Measurements from ENCODE around the gene SELENOV. TPM values are rescaled to one million over a fixed set of nuclear protein-coding genes. Genes with fewer than 3 reads are reported as not detected.

SELENOV gene
- total RNA-seq, 1 donor from 2014 or later: not detected

- intact Hi-C loops (cut with micrococcal nuclease): no loop called here
- peaks cover 4% of the 10 kb centered on the region for H3K36me3 ChIP-seq
- no peak for TF ChIP-seq CTCF (IDR thresholded peaks at IDR 0.05; ENCODE audit: borderline replicate concordance)
- H3K27ac ChIP-seq (replicated peaks): no peak overlapping the region
- H3K4me1 ChIP-seq: no peaks in the 10 kb centered on the region
- DNase-seq: no peak
- no peaks in the 10 kb centered on the region for H3K27me3 ChIP-seq (ENCODE audit: low read depth)
- no peaks in the 10 kb centered on the region for H3K9me3 ChIP-seq (replicated peaks)
- no peak overlapping the region for H3K4me3 ChIP-seq
These were observed 10.3 kb downstream of the SELENOV start for GRCh38 chr19:39525205-39525604.

GRCh38 chr19:39531834-39532232, 16.9 kb downstream of the SELENOV start:
- intact Hi-C loops (cut with micrococcal nuclease): no loop called here

GRCh38 chr19:39532233-39533002, 17.5 kb downstream of the SELENOV start, which contains the start of gene EID2B:
TSS of gene EID2B (minus strand) at chr19:39532852. CDS start at chr19:39532802, 50 bp downstream.
- DNase-seq: peak; percentile 94
- TF ChIP-seq CTCF (IDR thresholded peaks at IDR 0.05; ENCODE audit: borderline replicate concordance): peak; percentile 98
- intact Hi-C loops (cut with micrococcal nuclease): no loop called here
- peaks cover 4% of the 10 kb centered on the region for H3K36me3 ChIP-seq
- H3K9me3 ChIP-seq (replicated peaks): no peaks in the 10 kb centered on the region
- H3K4me1 ChIP-seq: peaks cover 31% of the 10 kb centered on the region
- peak within 1 kb of the TSS; percentile 89 for H3K27ac ChIP-seq (replicated peaks)
- no peaks in the 10 kb centered on the region for H3K27me3 ChIP-seq (ENCODE audit: low read depth)
- peak within 1 kb of the TSS; percentile 97 for H3K4me3 ChIP-seq

More at GRCh38 chr19:39531834-39532232, 16.9 kb downstream of the SELENOV start:
- Histone ChIP-seq H3K9me3 (replicated peaks) (no peaks in the 10 kb centered on the region), H3K4me3 (peak overlapping the region; percentile 97), H3K27me3 (ENCODE audit: low read depth) (no peaks in the 10 kb centered on the region), H3K27ac (replicated peaks) (peak overlapping the region; percentile 89), H3K36me3 (peaks cover 4% of the 10 kb centered on the region), H3K4me1 (peaks cover 28% of the 10 kb centered on the region)
- no peak for TF ChIP-seq CTCF (IDR thresholded peaks at IDR 0.05; ENCODE audit: borderline replicate concordance)
- DNase-seq: no peak

- intact Hi-C loops (cut with micrococcal nuclease): no loop called here
- TF ChIP-seq CTCF (IDR thresholded peaks at IDR 0.05; ENCODE audit: borderline replicate concordance): no peak
- Histone ChIP-seq H3K4me3 (peak overlapping the region; percentile 97), H3K27ac (replicated peaks) (peak overlapping the region; percentile 89), H3K4me1 (peaks cover 37% of the 10 kb centered on the region), H3K27me3 (ENCODE audit: low read depth) (no peaks in the 10 kb centered on the region), H3K9me3 (replicated peaks) (no peaks in the 10 kb centered on the region), H3K36me3 (no peaks in the 10 kb centered on the region)
- no peak for DNase-seq
These were observed 18.1 kb downstream of the SELENOV start for GRCh38 chr19:39533003-39533512.

GRCh38 chr19:39533791-39534190, 18.9 kb downstream of the SELENOV start:
- H3K36me3 ChIP-seq: no peaks in the 10 kb centered on the region
- no peak for DNase-seq
- intact Hi-C loops (cut with micrococcal nuclease): no loop called here
- H3K4me3 ChIP-seq: no peak overlapping the region
- H3K27ac ChIP-seq (replicated peaks): no peak overlapping the region
- no peak for TF ChIP-seq CTCF (IDR thresholded peaks at IDR 0.05; ENCODE audit: borderline replicate concordance)
- no peaks in the 10 kb centered on the region for H3K9me3 ChIP-seq (replicated peaks)
- no peaks in the 10 kb centered on the region for H3K27me3 ChIP-seq (ENCODE audit: low read depth)
- H3K4me1 ChIP-seq: peaks cover 45% of the 10 kb centered on the region

All from left ventricle myocardium inferior (tissue), 1 donor.